ENCODE data around the gene EFL1. TPM values are rescaled to one million over a fixed set of nuclear protein-coding genes. Genes with fewer than 3 reads are reported as not detected.

Gene EFL1
- total and polyA plus RNA-seq, 2 donors (not counting 1 experiment from before 2014, with no cell fraction given) = 19.1 to 29.9 TPM

DNA sequence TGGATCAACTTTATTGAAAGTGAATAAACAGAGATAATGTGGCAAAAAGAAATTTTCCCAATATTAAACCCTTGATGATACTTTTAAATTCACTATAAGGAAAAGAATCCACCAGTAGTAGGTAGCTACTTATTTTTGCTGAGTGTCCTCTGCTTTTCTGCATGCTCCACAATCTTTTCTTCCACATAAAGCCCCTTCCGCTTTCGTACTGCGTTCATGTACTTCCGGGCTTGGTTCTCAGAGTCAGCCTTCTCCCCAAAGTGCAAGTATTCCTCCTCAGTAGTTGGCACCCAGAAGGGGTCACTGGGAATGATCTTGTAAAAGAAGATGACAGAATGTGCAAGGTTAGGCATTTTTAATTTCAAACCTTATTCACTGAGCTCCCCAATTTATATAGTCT is 132.3 kb downstream of the EFL1 start:
- H3K4me1 ChIP-seq (ENCODE audit: control insufficient read depth, extremely low read depth, insufficient read depth, low read length) = peaks cover 25% of the 10 kb centered on the region
- no peak overlapping the region for H3K4me3 ChIP-seq (replicated peaks in 1 of 4; ENCODE audit: control extremely low read depth in 1 of 4, insufficient read depth in 1 of 4, low read depth in 3 of 4, low read length in 4 of 4)
- H3K9ac ChIP-seq (ENCODE audit: insufficient read depth, low read length) = no peak overlapping the region
- H3K27me3 ChIP-seq (ENCODE audit: control insufficient read depth, insufficient read depth, low read length) = no peaks in the 10 kb centered on the region
- no peaks in the 10 kb centered on the region for H4K20me1 ChIP-seq (ENCODE audit: control insufficient read depth, extremely low read depth, insufficient read depth, low read length)
- H3K79me2 ChIP-seq (ENCODE audit: control insufficient read depth, insufficient read depth, low read length) = no peaks in the 10 kb centered on the region
- no peak overlapping the region for H3K4me2 ChIP-seq (ENCODE audit: extremely low read depth, insufficient read depth, low read length)
- no peaks in the 10 kb centered on the region for H3K36me3 ChIP-seq (ENCODE audit: control insufficient read depth, insufficient read depth, low read length)
- no peaks in the 10 kb centered on the region for H3K9me3 ChIP-seq (ENCODE audit: control insufficient read depth, insufficient read depth, low read depth, low read length)
- no peak for TF ChIP-seq EZH2 (IDR thresholded peaks at IDR 0.05; ENCODE audit: low read length, missing control alignments)
- TF ChIP-seq, protein P1, sequence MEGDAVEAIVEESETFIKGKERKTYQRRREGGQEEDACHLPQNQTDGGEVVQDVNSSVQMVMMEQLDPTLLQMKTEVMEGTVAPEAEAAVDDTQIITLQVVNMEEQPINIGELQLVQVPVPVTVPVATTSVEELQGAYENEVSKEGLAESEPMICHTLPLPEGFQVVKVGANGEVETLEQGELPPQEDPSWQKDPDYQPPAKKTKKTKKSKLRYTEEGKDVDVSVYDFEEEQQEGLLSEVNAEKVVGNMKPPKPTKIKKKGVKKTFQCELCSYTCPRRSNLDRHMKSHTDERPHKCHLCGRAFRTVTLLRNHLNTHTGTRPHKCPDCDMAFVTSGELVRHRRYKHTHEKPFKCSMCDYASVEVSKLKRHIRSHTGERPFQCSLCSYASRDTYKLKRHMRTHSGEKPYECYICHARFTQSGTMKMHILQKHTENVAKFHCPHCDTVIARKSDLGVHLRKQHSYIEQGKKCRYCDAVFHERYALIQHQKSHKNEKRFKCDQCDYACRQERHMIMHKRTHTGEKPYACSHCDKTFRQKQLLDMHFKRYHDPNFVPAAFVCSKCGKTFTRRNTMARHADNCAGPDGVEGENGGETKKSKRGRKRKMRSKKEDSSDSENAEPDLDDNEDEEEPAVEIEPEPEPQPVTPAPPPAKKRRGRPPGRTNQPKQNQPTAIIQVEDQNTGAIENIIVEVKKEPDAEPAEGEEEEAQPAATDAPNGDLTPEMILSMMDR (conservative IDR thresholded peaks at IDR 0.05 in 1 of 2, IDR thresholded peaks at IDR 0.05 in 1 of 2; ENCODE audit: low read depth in 1 of 2, low read length in 2 of 2) = no peak
- DNase-seq (ENCODE audit: low read depth in 2 of 2) = no peak
- no peak overlapping the region for H2AFZ ChIP-seq (ENCODE audit: low read length)
- H3K27ac ChIP-seq (ENCODE audit: insufficient read depth, low read length) = peak overlapping the region; percentile 66

DNA sequence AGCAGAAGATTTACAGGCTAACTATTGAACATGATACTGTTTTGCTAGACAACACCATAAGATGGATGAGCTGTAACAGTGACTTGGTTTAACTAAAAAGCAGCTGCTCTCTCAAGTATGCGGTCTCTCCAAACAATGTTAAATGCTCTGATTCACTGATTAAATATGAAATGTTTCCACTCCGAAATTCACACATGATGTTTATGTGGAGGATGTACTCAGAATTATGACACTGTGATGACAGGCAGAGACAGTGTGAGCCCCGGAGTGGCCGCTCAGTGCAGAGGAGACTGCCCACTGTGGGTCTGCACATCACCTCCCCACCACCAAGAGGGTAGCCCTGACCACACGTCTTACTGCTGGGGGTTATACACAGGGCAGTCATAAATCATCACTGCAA is 132.8 kb downstream of the EFL1 start:
- Histone ChIP-seq H3K4me1 (ENCODE audit: control insufficient read depth, extremely low read depth, insufficient read depth, low read length) (peaks cover 25% of the 10 kb centered on the region), H3K4me2 (ENCODE audit: extremely low read depth, insufficient read depth, low read length) (peak overlapping the region; percentile 55)
- no peak for TF ChIP-seq EZH2 (IDR thresholded peaks at IDR 0.05; ENCODE audit: low read length, missing control alignments)
- TF ChIP-seq, protein P1 (conservative IDR thresholded peaks at IDR 0.05 in 1 of 2, IDR thresholded peaks at IDR 0.05 in 1 of 2; ENCODE audit: low read depth in 1 of 2, low read length in 2 of 2) = no peak

DNA sequence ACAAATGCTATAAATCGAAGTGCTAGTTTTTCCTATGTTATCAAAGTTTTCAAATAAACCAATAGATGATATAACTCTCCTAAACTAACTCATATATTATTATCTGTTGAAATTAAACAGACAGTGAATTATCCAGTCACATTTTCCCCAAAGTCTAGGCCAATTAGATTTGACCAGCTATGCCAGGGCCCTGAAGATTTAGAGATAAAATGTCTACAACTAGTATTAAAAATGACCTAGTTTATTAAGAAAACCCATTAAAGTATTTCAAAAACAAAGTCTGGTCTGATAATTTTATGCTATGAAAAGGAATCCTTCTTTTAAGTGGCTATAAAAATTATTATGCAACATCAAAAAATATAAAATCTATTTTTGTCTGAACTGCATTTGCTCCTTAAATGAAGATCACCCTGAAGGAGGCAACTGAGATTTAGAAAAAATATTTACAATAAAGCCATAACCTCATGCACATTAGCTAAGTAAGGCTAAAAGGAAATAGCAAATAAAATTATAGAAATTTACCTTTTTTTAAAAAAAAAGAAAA is 133.3 kb downstream of the EFL1 start:
- H3K9me3 ChIP-seq (ENCODE audit: control insufficient read depth, insufficient read depth, low read depth, low read length) = no peaks in the 10 kb centered on the region
- no peaks in the 10 kb centered on the region for H4K20me1 ChIP-seq (ENCODE audit: control insufficient read depth, extremely low read depth, insufficient read depth, low read length)
- H3K79me2 ChIP-seq (ENCODE audit: control insufficient read depth, insufficient read depth, low read length) = no peaks in the 10 kb centered on the region
- peaks cover 25% of the 10 kb centered on the region for H3K4me1 ChIP-seq (ENCODE audit: control insufficient read depth, extremely low read depth, insufficient read depth, low read length)
- H3K9ac ChIP-seq (ENCODE audit: insufficient read depth, low read length) = no peak overlapping the region
- no peak overlapping the region for H3K4me2 ChIP-seq (ENCODE audit: extremely low read depth, insufficient read depth, low read length)
- no peaks in the 10 kb centered on the region for H3K36me3 ChIP-seq (ENCODE audit: control insufficient read depth, insufficient read depth, low read length)
- DNase-seq (ENCODE audit: low read depth in 2 of 2) = no peak
- no peak overlapping the region for H2AFZ ChIP-seq (ENCODE audit: low read length)
- H3K27me3 ChIP-seq (ENCODE audit: control insufficient read depth, insufficient read depth, low read length) = no peaks in the 10 kb centered on the region
- TF ChIP-seq EZH2 (IDR thresholded peaks at IDR 0.05; ENCODE audit: low read length, missing control alignments) = no peak
- TF ChIP-seq, protein P1 (conservative IDR thresholded peaks at IDR 0.05 in 1 of 2, IDR thresholded peaks at IDR 0.05 in 1 of 2; ENCODE audit: low read depth in 1 of 2, low read length in 2 of 2) = no peak
- H3K27ac ChIP-seq (ENCODE audit: insufficient read depth, low read length) = peak overlapping the region; percentile 66
- H3K4me3 ChIP-seq (replicated peaks in 1 of 4; ENCODE audit: control extremely low read depth in 1 of 4, insufficient read depth in 1 of 4, low read depth in 3 of 4, low read length in 4 of 4) = no peak overlapping the region

More for the DNA sequence above, 132.8 kb downstream of the EFL1 start:
- Histone ChIP-seq H3K27me3 (ENCODE audit: control insufficient read depth, insufficient read depth, low read length) (no peaks in the 10 kb centered on the region), H3K79me2 (ENCODE audit: control insufficient read depth, insufficient read depth, low read length) (no peaks in the 10 kb centered on the region), H3K36me3 (ENCODE audit: control insufficient read depth, insufficient read depth, low read length) (no peaks in the 10 kb centered on the region), H4K20me1 (ENCODE audit: control insufficient read depth, extremely low read depth, insufficient read depth, low read length) (no peaks in the 10 kb centered on the region), H3K27ac (ENCODE audit: insufficient read depth, low read length) (peak overlapping the region; percentile 66), H3K9me3 (ENCODE audit: control insufficient read depth, insufficient read depth, low read depth, low read length) (no peaks in the 10 kb centered on the region), H3K9ac (ENCODE audit: insufficient read depth, low read length) (no peak overlapping the region), H2AFZ (ENCODE audit: low read length) (no peak overlapping the region), H3K4me3 (replicated peaks in 1 of 4; ENCODE audit: control extremely low read depth in 1 of 4, insufficient read depth in 1 of 4, low read depth in 3 of 4, low read length in 4 of 4) (no peak overlapping the region)
- peak; percentile 92 to 96 for DNase-seq (ENCODE audit: low read depth in 2 of 2)

All from fibroblast of lung (primary cell).